Upper lobe of right lung (tissue), 1 donor: ENCODE results near the gene CDK16. TPM values are rescaled to one million over a fixed set of nuclear protein-coding genes. Genes with fewer than 3 reads are reported as not detected.
A peak's percentile ranks its signal among the peaks of the same experiment; 100 is the strongest.

ENCODE experiments used
- ATAC-seq: fragments of 200-7000 bp; cut with Tn5 transposase; one replicate; pipeline ENCODE4 v1.9.1; 2020; ENCODE audit warnings: mild to moderate bottlenecking, moderate library complexity
- DNase-seq: peaks from one replicate; pipeline ENCODE4 v3.0.0-alpha.2; 2020
- H3K27ac ChIP-seq: fragments of 200-600 bp; one replicate; pipeline ENCODE4 v1.8.0; 2022
- H3K27me3 ChIP-seq: fragments of 200-600 bp; one replicate; pipeline ENCODE4 v1.8.0; 2022; ENCODE audit warnings: mild to moderate bottlenecking
- H3K36me3 ChIP-seq: fragments of 200-600 bp; one replicate; pipeline ENCODE4 v1.8.0; 2022
- H3K4me1 ChIP-seq: fragments of 200-600 bp; one replicate; pipeline ENCODE4 v1.8.0; 2022
- H3K4me3 ChIP-seq: fragments of 200-600 bp; one replicate; pipeline ENCODE4 v1.8.0; 2022; ENCODE audit warnings: mild to moderate bottlenecking
- H3K9me3 ChIP-seq: fragments of 200-600 bp; one replicate; pipeline ENCODE4 v1.8.0; 2022
- CTCF ChIP-seq: fragments of 200-600 bp; IDR thresholded peaks from one replicate; pipeline ENCODE4 v1.8.0; 2022; ENCODE audit warnings: antibody characterized with exemption
- intact Hi-C: fragments of 100-400 bp; cut with DNase I; formaldehyde crosslinking; loops from one replicate; pipeline ENCODE4 v1.11.0; 2022
- total RNA-seq: library from RNA; stranded (reverse); fragmentation: NEBNext Ultra II Directional; extraction: Animal tissue kit (Norgen Biotek cat#: 25700); gene quantifications from one replicate; pipeline ENCODE4 v1.2.1, GENCODE V29; 2021
- donor health status: DM: no; HTN: yes; CAD: no; lungs with severe emphysema.

CDK16 gene
- total RNA-seq, 1 donor from 2014 or later: 66.4 TPM

GRCh38 chrX:47191806-47192401, 26.6 kb upstream of the CDK16 start:
- Histone ChIP-seq H3K27me3 (no peaks in the 10 kb centered on the region), H3K27ac (no peak overlapping the region), H3K4me3 (peak overlapping the region; percentile 65), H3K9me3 (no peaks in the 10 kb centered on the region), H3K36me3 (no peaks in the 10 kb centered on the region), H3K4me1 (peaks cover 13% of the 10 kb centered on the region)
- intact Hi-C loops: loop anchor here (10.0 kb wide), 2 partner anchors 193 to 333 kb away; no protein-coding TSS in a partner anchor
- DNase-seq (no peak), ATAC-seq (no peak)
- no peak for TF ChIP-seq CTCF

- DNase-seq (peak; percentile 94), ATAC-seq (peak; percentile 93)
- Histone ChIP-seq H3K4me3 (peak within 1 kb of the TSS; percentile 68), H3K9me3 (no peaks in the 10 kb centered on the region), H3K27ac (peak within 1 kb of the TSS; percentile 94), H3K4me1 (peaks cover 20% of the 10 kb centered on the region), H3K27me3 (no peaks in the 10 kb centered on the region), H3K36me3 (peaks cover 1% of the 10 kb centered on the region)
- intact Hi-C loops: loop anchor here (10.0 kb wide), 2 partner anchors 191 to 331 kb away; no protein-coding TSS in a partner anchor
- TF ChIP-seq CTCF: peak; percentile 68
These were observed 24.8 kb upstream of the CDK16 start, which contains the start of gene UBA1 for GRCh38 chrX:47193475-47194193. UBA1 (plus strand) TSS chrX:47193829; CDS start chrX:47198803, 4,974 bp downstream.

GRCh38 chrX:47194194-47194787, 24.2 kb upstream of the CDK16 start:
- DNase-seq (no peak), ATAC-seq (no peak)
- no peaks in the 10 kb centered on the region for H3K9me3 ChIP-seq
- H3K4me3 ChIP-seq: peak overlapping the region; percentile 68
- H3K4me1 ChIP-seq: peaks cover 20% of the 10 kb centered on the region
- peak overlapping the region; percentile 94 for H3K27ac ChIP-seq
- peaks cover 8% of the 10 kb centered on the region for H3K36me3 ChIP-seq
- TF ChIP-seq CTCF: no peak
- intact Hi-C loops: loop anchor here (10.0 kb wide), 2 partner anchors 191 to 331 kb away; no protein-coding TSS in a partner anchor
- no peaks in the 10 kb centered on the region for H3K27me3 ChIP-seq

GRCh38 chrX:47196098-47196497, 22.4 kb upstream of the CDK16 start:
- intact Hi-C loops: loop anchor here (10.0 kb wide), 2 partner anchors 189 to 329 kb away; no protein-coding TSS in a partner anchor
- H3K9me3 ChIP-seq: no peaks in the 10 kb centered on the region
- no peak overlapping the region for H3K27ac ChIP-seq
- no peak for ATAC-seq
- TF ChIP-seq CTCF: no peak
- no peaks in the 10 kb centered on the region for H3K27me3 ChIP-seq
- H3K36me3 ChIP-seq: peaks cover 26% of the 10 kb centered on the region
- peak overlapping the region; percentile 8 for H3K4me3 ChIP-seq
- DNase-seq: no peak
- H3K4me1 ChIP-seq: peaks cover 20% of the 10 kb centered on the region

GRCh38 chrX:47197526-47197925, 21.0 kb upstream of the CDK16 start:
- no peak for ATAC-seq
- TF ChIP-seq CTCF: no peak
- H3K9me3 ChIP-seq: no peaks in the 10 kb centered on the region
- peaks cover 20% of the 10 kb centered on the region for H3K4me1 ChIP-seq
- H3K27me3 ChIP-seq: no peaks in the 10 kb centered on the region
- intact Hi-C loops: loop anchor here (10.0 kb wide), 2 partner anchors 187 to 327 kb away; no protein-coding TSS in a partner anchor
- DNase-seq: no peak
- no peak overlapping the region for H3K4me3 ChIP-seq
- peaks cover 40% of the 10 kb centered on the region for H3K36me3 ChIP-seq
- H3K27ac ChIP-seq: no peak overlapping the region
